OCI-LY7 (cell line): ENCODE results near the gene BOLA2B. TPM values are rescaled to one million over a fixed set of nuclear protein-coding genes. Genes with fewer than 3 reads are reported as not detected.

Experiments used
- BruUV-seq: library from RNA; stranded (reverse); fragments of 400-500 nt; replicated peaks from 2 replicates; lab custom pipeline; 2021; lab: Mats Ljungman, UMichigan
- CTCF ChIA-PET: fragments of 300-600 bp; sonication (Branson Sonifier 250); formaldehyde crosslinking; loops from one replicate; lab custom pipeline; 2022; ENCODE audit warnings: antibody characterized with exemption; ENCODE audit not compliant: unreplicated experiment; lab: Charles Lee
- POLR2A ChIA-PET: fragments of 300-600 bp; sonication (Branson Sonifier 250); formaldehyde crosslinking; loops from one replicate; lab custom pipeline; 2022; ENCODE audit warnings: antibody characterized with exemption; lab: Charles Lee
- DNase-seq: peaks from one replicate; pipeline ENCODE4 v3.0.0-alpha.2; 2015; ENCODE audit warnings: low spot score
- H2AFZ ChIP-seq: fragments of 200-600 bp; sonication (generic), shearing (Covaris generic); 2 replicates; pipeline ENCODE4 v1.6.1; 2014; ENCODE audit warnings: mild to moderate bottlenecking, antibody characterized with exemption, low read length, moderate library complexity
- H3K27ac ChIP-seq: fragments of 200-600 bp; sonication (generic); 2 replicates; pipeline ENCODE4 v1.5.1; 2014; ENCODE audit warnings: mixed run types, low read depth, mild to moderate bottlenecking, moderate library complexity, low read length, inconsistent platforms; ENCODE audit not compliant: poor library complexity, severe bottlenecking
- H3K36me3 ChIP-seq: fragments of 200-600 bp; sonication (generic); 2 replicates; pipeline ENCODE4 v1.6.1; 2014; ENCODE audit warnings: mild to moderate bottlenecking, antibody characterized with exemption, low read length, moderate library complexity, mixed read lengths; ENCODE audit not compliant: insufficient read depth
- H3K4me1 ChIP-seq: fragments of 200-600 bp; sonication (generic); 2 replicates; pipeline ENCODE4 v1.5.1; 2014; ENCODE audit warnings: mild to moderate bottlenecking, low read length; ENCODE audit not compliant: insufficient read depth, poor library complexity, severe bottlenecking
- H3K4me2 ChIP-seq: fragments of 200-600 bp; sonication (generic); 2 replicates; pipeline ENCODE4 v1.6.1; 2014; ENCODE audit warnings: mild to moderate bottlenecking, low read length
- H3K4me3 ChIP-seq: fragments of 200-600 bp; sonication (generic); 2 replicates; pipeline ENCODE4 v1.5.1; 2014; ENCODE audit warnings: mild to moderate bottlenecking, low read depth, low read length; ENCODE audit not compliant: poor library complexity, severe bottlenecking
- H3K79me2 ChIP-seq: fragments of 200-600 bp; sonication (generic); 2 replicates; pipeline ENCODE4 v1.6.1; 2016; ENCODE audit warnings: low read depth, mild to moderate bottlenecking, low read length, moderate library complexity, mixed read lengths; ENCODE audit not compliant: insufficient read depth
- H3K9me2 ChIP-seq: fragments of 200-600 bp; sonication (generic); 2 replicates; pipeline ENCODE4 v1.6.1; 2016; ENCODE audit warnings: mild to moderate bottlenecking, low read length, mixed read lengths; ENCODE audit not compliant: insufficient read depth
- H3K9me3 ChIP-seq: fragments of 200-600 bp; sonication (generic); 2 replicates; pipeline ENCODE4 v1.6.1; 2014; ENCODE audit warnings: mild to moderate bottlenecking, mixed run types, low read length, mixed read lengths
- H4K20me1 ChIP-seq: fragments of 200-600 bp; sonication (generic); 2 replicates; pipeline ENCODE4 v1.6.1; 2014; ENCODE audit warnings: mild to moderate bottlenecking, antibody characterized with exemption, low read length, moderate library complexity, mixed read lengths; ENCODE audit not compliant: insufficient read depth
- CTCF ChIP-seq: fragments of 200-600 bp; sonication (generic); conservative IDR thresholded peaks from 2 replicates; pipeline ENCODE4 v1.5.1; 2014; ENCODE audit warnings: mild to moderate bottlenecking, antibody characterized with exemption, low read length, moderate library complexity, mixed read lengths
- EZH2phosphoT487 ChIP-seq: fragments of 200-600 bp; sonication (generic); IDR thresholded peaks from 2 replicates; pipeline ENCODE4 v1.6.1; 2018; ENCODE audit warnings: low read depth, borderline replicate concordance, mild to moderate bottlenecking, mixed run types, antibody characterized with exemption, low read length, moderate library complexity, mixed read lengths
- intact Hi-C: fragments of 100-400 bp; cut with micrococcal nuclease; formaldehyde crosslinking; loops from one replicate; pipeline ENCODE4 v1.10.0; 2022; ENCODE audit not compliant: unreplicated experiment
- total RNA-seq, 2 experiments: library from RNA; depleted of rRNA in 1 of 2; stranded (reverse); fragments of >200 nt in 1 of 2; shearing (Covaris generic) in 1 of 2; gene quantifications; 2 replicates each; pipeline ENCODE4 v1.2.3, GENCODE V29; 2014 to 2022

Gene BOLA2B
- total RNA-seq, 2 experiments from 2014 or later, result 119 to 179 TPM

- intact Hi-C loops, result no loop called here
Observed at GRCh38 chr16:30149250-30149930, 44.1 kb downstream of the BOLA2B start.

GRCh38 chr16:30147843-30148510 is 45.5 kb downstream of the BOLA2B start:
- Histone ChIP-seq H3K4me1 (peaks cover 5% of the 10 kb centered on the region), H2AFZ (no peak overlapping the region), H3K4me3 (no peak overlapping the region), H3K36me3 (no peaks in the 10 kb centered on the region), H3K9me2 (no peaks in the 10 kb centered on the region), H3K79me2 (no peaks in the 10 kb centered on the region), H3K4me2 (no peak overlapping the region), H4K20me1 (no peaks in the 10 kb centered on the region), H3K9me3 (peaks cover 13% of the 10 kb centered on the region), H3K27ac (no peak overlapping the region)
- BruUV-seq, result no TSS peak
- POLR2A ChIA-PET, result interaction anchor here (0.6 kb wide), 1 partner anchor 37 kb away, joined by 4 read pairs; no protein-coding TSS in a partner anchor
- TF ChIP-seq EZH2phosphoT487 (no peak), CTCF (no peak)
- intact Hi-C loops, result no loop called here
- DNase-seq, result no peak
- CTCF ChIA-PET, result no interaction called here

More at GRCh38 chr16:30149250-30149930, 44.1 kb downstream of the BOLA2B start:
- no TSS peak for BruUV-seq
- Histone ChIP-seq H3K79me2 (no peaks in the 10 kb centered on the region), H3K4me1 (no peaks in the 10 kb centered on the region), H3K36me3 (no peaks in the 10 kb centered on the region), H3K4me3 (no peak overlapping the region), H3K27ac (no peak overlapping the region), H2AFZ (no peak overlapping the region), H3K4me2 (no peak overlapping the region), H3K9me3 (peaks cover 13% of the 10 kb centered on the region), H4K20me1 (no peaks in the 10 kb centered on the region), H3K9me2 (no peaks in the 10 kb centered on the region)
- CTCF ChIA-PET, result no interaction called here
- TF ChIP-seq EZH2phosphoT487 (no peak), CTCF (no peak)
- DNase-seq, result peak; percentile 15
- POLR2A ChIA-PET, result interaction anchor here (0.7 kb wide), 1 partner anchor 11 kb away, joined by 3 read pairs; no protein-coding TSS in a partner anchor

GRCh38 chr16:30145657-30146056 is 47.8 kb downstream of the BOLA2B start:
- BruUV-seq, result no TSS peak
- intact Hi-C loops, result no loop called here
- Histone ChIP-seq H3K27ac (no peak overlapping the region), H3K4me1 (peaks cover 5% of the 10 kb centered on the region), H2AFZ (no peak overlapping the region), H3K4me2 (no peak overlapping the region), H3K9me3 (peaks cover 13% of the 10 kb centered on the region), H3K79me2 (no peaks in the 10 kb centered on the region), H3K9me2 (no peaks in the 10 kb centered on the region), H3K4me3 (no peak overlapping the region), H4K20me1 (no peaks in the 10 kb centered on the region), H3K36me3 (no peaks in the 10 kb centered on the region)
- no peak for DNase-seq
- ChIA-PET CTCF (no interaction called here), POLR2A (no interaction called here)
- no peak for TF ChIP-seq EZH2phosphoT487
- TF ChIP-seq CTCF, result no peak
